Mucosa of descending colon (tissue), 3 donors: ENCODE results near the gene SUFU. TPM values are rescaled to one million over a fixed set of nuclear protein-coding genes. Genes with fewer than 3 reads are reported as not detected.
"Not testable (repeated sequence)": the region's sequence is repeated elsewhere in the genome, so short reads cannot be mapped to it uniquely, and the experiment has no call there.

Experiments used
- ATAC-seq: fragments of 200-7000 bp; cut with Tn5 transposase; one replicate; pipeline ENCODE4 v1.9.1; 2020; ENCODE audit warnings: mild to moderate bottlenecking, moderate library complexity
- DNase-seq, 3 donors: peaks; one replicate each; pipeline ENCODE4 v3.0.0-alpha.2; 2020
- H3K36me3 ChIP-seq: fragments of 200-600 bp; one replicate; pipeline ENCODE4 v1.8.0; 2021; ENCODE audit warnings: low read depth, mild to moderate bottlenecking
- H3K4me1 ChIP-seq: fragments of 200-600 bp; one replicate; pipeline ENCODE4 v1.8.0; 2021; ENCODE audit warnings: low read depth, mild to moderate bottlenecking
- H3K4me3 ChIP-seq: fragments of 200-600 bp; one replicate; pipeline ENCODE4 v1.8.0; 2021; ENCODE audit warnings: mild to moderate bottlenecking
- H3K9me3 ChIP-seq: fragments of 200-600 bp; one replicate; pipeline ENCODE4 v1.8.0; 2021; ENCODE audit warnings: mild to moderate bottlenecking
- intact Hi-C, 2 donors: fragments of 100-400 bp; cut with DNase I in 1 of 2; cut with micrococcal nuclease in 1 of 2; formaldehyde crosslinking; loops; one replicate each; pipeline versions ENCODE4 v1.11.0 to v1.11.1; 2022; cut with DNase I, micrococcal nuclease
- long read RNA-seq, 2 donors: library from polyadenylated mRNA; unstranded; transcript quantifications; one replicate each; pipeline ENCODE4 v2.0.0, GENCODE V29; 2019 to 2021
- total RNA-seq, 3 donors: library from RNA; stranded (reverse); fragmentation: NEBNext Ultra II Directional in 2 of 3; extraction: Animal tissue kit (Norgen Biotek cat#: 25700) in 2 of 3; gene quantifications; one replicate each; pipeline versions ENCODE4 v1.2.1 to v1.2.4, GENCODE V29; 2021 to 2023
- TF ChIP-seq, protein P1 (sequence below): fragments of 200-600 bp; IDR thresholded peaks from one replicate; pipeline ENCODE4 v1.8.0; 2022; ENCODE audit warnings: antibody characterized with exemption, mild to moderate bottlenecking
- donor health status: DM: no; HTN: no; CAD: no; lungs with moderate emphysema.
- donor health status: DM: no; HTN: no; CAD: no.
- donor health status: DM: no; HTN: yes; CAD: no.

The SUFU gene
- total RNA-seq = 10 to 100 TPM in 1 of 3 donors, 1 to 10 TPM in 2; 9.0 to 13.9 (median 9.5) TPM
- long read RNA-seq, donor 1, full-length matches to known transcripts = 2 of 11 reads
- long read RNA-seq, donor 1, partial matches to known transcripts = 2 of 11 reads
- long read RNA-seq, donor 1, other reads (novel, unspliced or antisense) = 7 of 11 reads
- long read RNA-seq, donor 2, full-length matches to known transcripts = 1 of 3 reads
- long read RNA-seq, donor 2, partial matches to known transcripts = 0 of 3 reads
- long read RNA-seq, donor 2, other reads (novel, unspliced or antisense) = 2 of 3 reads

DNA sequence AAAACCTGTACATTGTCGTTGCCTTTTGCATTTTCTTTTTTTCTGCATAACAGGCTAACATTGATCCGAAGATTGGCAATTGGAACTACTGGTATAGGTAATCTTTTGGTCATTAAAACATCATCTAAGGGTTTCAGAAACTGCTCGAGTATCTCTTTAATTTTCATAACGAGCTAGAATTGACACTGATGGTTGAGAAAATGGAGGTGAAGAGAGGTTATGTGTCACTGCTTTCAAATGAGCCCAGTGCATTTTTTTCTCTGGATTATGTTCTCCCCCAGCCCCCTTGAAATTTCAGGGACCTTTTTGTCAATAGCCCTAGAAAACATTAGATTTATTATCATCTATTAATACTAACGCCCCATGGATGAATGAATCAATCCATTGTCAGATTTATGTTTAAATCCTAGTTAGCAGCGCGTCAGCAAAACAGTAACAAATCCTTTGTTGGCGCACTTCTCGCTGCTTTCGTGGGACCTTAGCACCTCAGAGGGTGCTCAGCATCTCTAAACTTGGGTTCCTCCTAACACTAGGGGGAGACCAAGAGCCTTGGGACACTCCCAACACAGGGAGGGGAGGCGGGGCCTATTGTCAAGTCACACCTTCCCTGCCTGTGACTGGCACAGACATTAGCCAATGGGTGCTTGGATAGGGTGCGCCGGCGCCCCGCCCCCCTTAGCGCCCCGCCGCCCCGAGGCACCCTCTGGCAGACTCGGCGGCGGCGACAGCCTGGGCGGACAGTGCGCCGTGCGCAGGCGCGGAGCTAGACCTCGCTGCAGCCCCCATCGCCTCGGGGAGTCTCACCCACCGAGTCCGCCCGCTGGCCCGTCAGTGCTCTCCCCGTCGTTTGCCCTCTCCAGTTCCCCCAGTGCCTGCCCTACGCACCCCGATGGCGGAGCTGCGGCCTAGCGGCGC, at the start of gene SUFU:
TSS of gene SUFU (plus strand) at position 709 of the 915 bp plus-strand sequence. CDS start at position 890, 181 bp downstream.
- peak within 1 kb of the TSS; percentile 66 for H3K4me3 ChIP-seq
- DNase-seq (peak; percentile 97 to 100 (median 98)), ATAC-seq (peak; percentile 82)
- intact Hi-C loops = loop anchor here (5.0 to 10.0 kb wide), 2 partner anchors 79 to 81 kb away; no protein-coding TSS in a partner anchor
- peaks cover 14% of the 10 kb centered on the region for H3K4me1 ChIP-seq
- TF ChIP-seq, protein P1, sequence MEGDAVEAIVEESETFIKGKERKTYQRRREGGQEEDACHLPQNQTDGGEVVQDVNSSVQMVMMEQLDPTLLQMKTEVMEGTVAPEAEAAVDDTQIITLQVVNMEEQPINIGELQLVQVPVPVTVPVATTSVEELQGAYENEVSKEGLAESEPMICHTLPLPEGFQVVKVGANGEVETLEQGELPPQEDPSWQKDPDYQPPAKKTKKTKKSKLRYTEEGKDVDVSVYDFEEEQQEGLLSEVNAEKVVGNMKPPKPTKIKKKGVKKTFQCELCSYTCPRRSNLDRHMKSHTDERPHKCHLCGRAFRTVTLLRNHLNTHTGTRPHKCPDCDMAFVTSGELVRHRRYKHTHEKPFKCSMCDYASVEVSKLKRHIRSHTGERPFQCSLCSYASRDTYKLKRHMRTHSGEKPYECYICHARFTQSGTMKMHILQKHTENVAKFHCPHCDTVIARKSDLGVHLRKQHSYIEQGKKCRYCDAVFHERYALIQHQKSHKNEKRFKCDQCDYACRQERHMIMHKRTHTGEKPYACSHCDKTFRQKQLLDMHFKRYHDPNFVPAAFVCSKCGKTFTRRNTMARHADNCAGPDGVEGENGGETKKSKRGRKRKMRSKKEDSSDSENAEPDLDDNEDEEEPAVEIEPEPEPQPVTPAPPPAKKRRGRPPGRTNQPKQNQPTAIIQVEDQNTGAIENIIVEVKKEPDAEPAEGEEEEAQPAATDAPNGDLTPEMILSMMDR = peak; percentile 80
- H3K9me3 ChIP-seq = no peaks in the 10 kb centered on the region
- peaks cover 4% of the 10 kb centered on the region for H3K36me3 ChIP-seq

DNA sequence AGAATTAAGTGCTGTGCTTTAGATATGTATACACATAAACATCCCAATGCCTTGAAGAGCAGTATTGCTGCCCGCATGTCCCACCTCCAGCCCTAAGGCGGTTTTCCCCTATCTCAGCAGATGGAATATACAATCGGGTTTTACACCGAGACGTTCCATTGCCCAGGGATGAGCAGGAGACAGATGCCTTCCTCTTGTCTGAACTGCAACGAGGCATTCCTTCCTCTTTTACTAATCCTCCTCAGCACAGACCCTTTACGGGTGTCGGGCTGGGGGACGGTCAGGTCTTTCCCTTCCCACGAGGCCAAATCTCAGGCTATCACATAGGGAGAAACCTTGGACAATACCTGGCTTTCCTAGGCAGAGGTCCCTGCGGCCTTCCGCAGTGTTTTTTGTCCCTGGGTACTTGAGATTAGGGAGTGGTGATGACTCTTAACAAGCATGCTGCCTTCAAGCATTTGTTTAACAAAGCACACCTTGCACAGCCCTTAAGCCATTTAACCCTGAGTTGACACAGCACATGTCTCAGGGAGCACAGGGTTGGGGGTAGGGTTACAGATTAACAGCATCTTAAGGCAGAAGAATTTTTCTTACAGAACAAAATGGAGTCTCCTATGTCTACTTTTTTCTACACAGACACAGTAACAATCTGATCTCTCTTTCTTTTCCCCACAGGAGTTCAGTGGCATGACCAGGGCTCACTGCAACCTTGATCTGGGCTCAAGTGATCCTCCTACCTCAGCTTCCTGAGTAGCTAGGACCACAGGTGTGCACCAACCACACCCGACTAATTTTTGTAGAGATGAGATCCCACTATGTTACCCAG, 48.9 kb upstream of the SUFU start:
- H3K36me3 ChIP-seq, ATAC-seq, intact Hi-C loops: not testable (repeated sequence)

DNA sequence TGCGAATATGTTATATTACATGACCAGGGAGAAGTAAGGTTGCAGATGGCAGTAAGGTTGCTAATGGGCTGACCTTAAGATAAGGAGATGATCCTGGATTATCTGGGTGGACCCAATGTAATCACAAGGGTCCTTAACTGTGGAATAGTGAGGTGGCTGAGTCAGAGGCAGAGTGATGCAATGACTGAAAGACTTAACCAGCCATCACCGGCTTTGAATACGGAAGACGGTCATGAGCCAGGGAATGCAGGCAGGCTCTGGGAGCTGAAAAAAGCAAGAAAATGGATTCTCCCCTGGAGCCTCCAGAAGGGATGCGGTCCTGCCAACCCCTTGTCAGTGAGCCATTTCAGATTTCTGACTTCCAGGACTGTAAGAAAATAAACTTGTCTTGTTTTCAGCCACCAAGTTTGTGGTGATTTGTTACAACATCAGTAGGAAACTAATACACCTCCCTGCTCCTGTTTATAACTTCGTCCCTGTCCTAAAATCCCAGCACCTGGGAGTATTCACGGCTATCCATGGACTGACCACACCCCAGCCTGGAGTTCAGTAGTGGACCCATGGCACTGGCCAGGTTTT, 47.8 kb upstream of the SUFU start:
- ATAC-seq (no peak), DNase-seq (no peak)
- H3K9me3 ChIP-seq = no peaks in the 10 kb centered on the region
- H3K36me3 ChIP-seq = no peaks in the 10 kb centered on the region
- intact Hi-C loops = no loop called here
- H3K4me1 ChIP-seq = peaks cover 8% of the 10 kb centered on the region
- TF ChIP-seq, protein P1 = no peak
- H3K4me3 ChIP-seq = no peak overlapping the region

More for the DNA sequence above, 48.9 kb upstream of the SUFU start:
- not testable (repeated sequence) for H3K4me3 ChIP-seq, H3K4me1 ChIP-seq, DNase-seq, H3K9me3 ChIP-seq

DNA sequence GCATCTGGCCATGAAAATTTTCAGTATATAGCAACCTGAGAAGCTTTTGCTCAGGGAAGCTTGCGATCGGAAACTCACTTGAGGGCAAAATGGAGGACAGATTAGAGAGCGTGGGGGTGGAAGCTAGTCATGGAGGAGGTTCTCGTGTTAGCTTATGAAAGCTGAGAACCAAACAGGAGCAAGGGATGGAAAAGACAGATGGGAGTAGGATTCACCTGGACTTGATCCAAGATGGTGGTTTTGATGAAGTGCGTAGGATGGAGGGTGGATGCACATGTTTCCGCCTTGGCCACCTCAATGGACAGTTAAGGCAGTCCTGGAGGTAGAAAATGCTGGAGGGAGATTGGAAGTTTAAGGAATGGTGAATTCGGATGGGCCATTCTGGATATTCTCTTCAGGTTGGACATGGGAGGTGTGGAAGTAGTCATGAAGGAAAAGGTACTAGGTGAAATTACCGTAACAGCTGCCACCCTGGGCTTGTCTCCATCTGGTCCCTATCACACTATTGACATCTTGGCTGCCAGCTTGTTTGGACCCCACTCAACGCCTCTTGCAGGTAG, 46.1 kb upstream of the SUFU start:
- TF ChIP-seq, protein P1 = no peak
- Histone ChIP-seq H3K36me3 (no peaks in the 10 kb centered on the region), H3K4me1 (peaks cover 12% of the 10 kb centered on the region), H3K4me3 (no peak overlapping the region), H3K9me3 (no peaks in the 10 kb centered on the region)
- DNase-seq = no peak
- intact Hi-C loops = no loop called here
- ATAC-seq = no peak

DNA sequence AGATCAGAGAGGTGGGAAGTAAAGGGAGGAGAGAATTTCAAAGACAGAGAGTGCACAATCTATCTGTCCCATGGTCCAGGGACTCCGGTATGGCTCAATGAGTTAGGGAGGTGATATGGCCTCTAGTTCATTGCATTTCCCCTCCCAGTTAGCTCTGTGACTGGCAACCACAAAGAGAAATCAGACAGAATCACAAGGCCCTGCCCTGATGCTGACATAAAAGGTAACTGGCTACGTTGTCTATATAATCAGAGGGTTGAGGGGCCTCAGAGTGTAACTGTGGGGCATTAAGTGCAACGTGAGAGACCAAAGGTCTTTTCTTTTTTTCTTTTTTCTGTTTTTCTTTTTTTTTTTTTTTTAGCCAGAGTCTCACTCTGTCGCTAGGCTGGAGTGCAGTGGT, 45.1 kb upstream of the SUFU start:
- intact Hi-C loops = no loop called here
- no peak for ATAC-seq
- H3K36me3 ChIP-seq = no peaks in the 10 kb centered on the region
- H3K9me3 ChIP-seq = no peaks in the 10 kb centered on the region
- DNase-seq = no peak
- H3K4me3 ChIP-seq = no peak overlapping the region
- TF ChIP-seq, protein P1 = no peak
- peaks cover 16% of the 10 kb centered on the region for H3K4me1 ChIP-seq
